Vagina (tissue), 2 donors: Measurements from ENCODE around the gene ANKUB1. TPM values are rescaled to one million over a fixed set of nuclear protein-coding genes. Genes with fewer than 3 reads are reported as not detected.
"Not testable (repeated sequence)": the region's sequence is repeated elsewhere in the genome, so short reads cannot be mapped to it uniquely, and the experiment has no call there.

Source experiments
- DNase-seq, 2 donors: peaks; one replicate each; pipeline ENCODE4 v3.0.0-alpha.2; 2017; ENCODE audit errors: extremely low spot score in 2 of 2
- H3K27ac ChIP-seq: fragments of 200-600 bp; sonication (generic); one replicate; pipeline ENCODE4 v1.5.1; 2019
- H3K27me3 ChIP-seq: fragments of 200-600 bp; sonication (generic); one replicate; pipeline ENCODE4 v1.5.1; 2019
- H3K36me3 ChIP-seq, 2 donors: fragments of 200-600 bp; sonication (generic); one replicate each; pipeline ENCODE4 v1.5.1; 2017 to 2019
- H3K4me1 ChIP-seq: fragments of 200-600 bp; sonication (generic); one replicate; pipeline ENCODE4 v1.5.1; 2019
- H3K4me3 ChIP-seq, 2 donors: fragments of 200-600 bp; sonication (generic); 1 replicate in 1 of 2; 2 replicates in 1 of 2; pipeline ENCODE4 v1.5.1; 2016 to 2019
- H3K9me3 ChIP-seq: fragments of 200-600 bp; sonication (generic); one replicate; pipeline ENCODE4 v1.5.1; 2019
- CTCF ChIP-seq, 3 experiments: fragments of 450-650 bp in 2 of 3; fragments of 200-600 bp in 1 of 3; sonication (generic) in 1 of 3; IDR thresholded peaks; one replicate each; pipeline ENCODE4 v1.5.1; 2017 to 2019; ENCODE audit warnings: antibody characterized with exemption in 3 of 3, mild to moderate bottlenecking in 2 of 3, moderate library complexity in 2 of 3
- POLR2A ChIP-seq, 2 donors: fragments of 450-650 bp; IDR thresholded peaks; one replicate each; pipeline ENCODE4 v1.6.1; 2017; ENCODE audit warnings: antibody characterized with exemption in 2 of 2, mild to moderate bottlenecking in 2 of 2, moderate library complexity in 2 of 2
- POLR2AphosphoS5 ChIP-seq, 2 donors: sonication (generic); formaldehyde crosslinking; IDR thresholded peaks; one replicate each; pipeline ENCODE4 v1.9.0; 2017; ENCODE audit warnings: antibody characterized with exemption in 2 of 2, mild to moderate bottlenecking in 2 of 2, low read depth in 1 of 2; ENCODE audit not compliant: insufficient read depth in 1 of 2
- intact Hi-C: fragments of 100-400 bp; cut with DNase I; formaldehyde crosslinking; loops from one replicate; pipeline ENCODE4 v1.15.1; 2023
- total RNA-seq: library from RNA; depleted of rRNA; stranded (reverse); fragments of >200 nt; gene quantifications from one replicate; pipeline ENCODE4 v1.2.3, GENCODE V29; 2016

ANKUB1 gene, protein sequence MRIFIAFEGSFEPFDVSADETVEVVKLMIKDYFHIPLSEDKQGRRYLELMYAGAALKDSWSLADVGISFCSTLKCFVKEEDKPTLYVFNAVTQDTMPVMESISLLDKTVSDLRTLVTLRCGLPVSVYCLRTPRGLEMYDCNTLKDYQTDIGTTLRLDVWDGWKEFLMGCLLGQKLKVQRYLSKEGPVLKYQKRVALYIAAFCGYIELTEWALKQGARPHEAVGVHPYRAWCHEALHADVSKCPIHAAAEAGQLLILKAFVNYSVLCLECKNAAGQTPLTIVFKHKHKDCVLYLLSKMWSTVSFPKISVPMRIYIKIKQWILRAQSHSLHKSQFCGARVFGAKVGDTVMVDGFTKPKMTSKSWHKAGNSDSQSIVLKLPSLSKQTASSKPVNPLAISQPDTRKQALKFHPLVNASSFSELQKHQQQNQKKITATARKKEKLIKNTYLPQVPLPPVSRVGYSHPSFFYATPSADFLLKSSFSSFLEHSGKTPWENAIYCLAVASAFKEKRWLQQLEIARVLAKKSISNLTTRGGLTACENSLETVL
- not detected for total RNA-seq

DNA sequence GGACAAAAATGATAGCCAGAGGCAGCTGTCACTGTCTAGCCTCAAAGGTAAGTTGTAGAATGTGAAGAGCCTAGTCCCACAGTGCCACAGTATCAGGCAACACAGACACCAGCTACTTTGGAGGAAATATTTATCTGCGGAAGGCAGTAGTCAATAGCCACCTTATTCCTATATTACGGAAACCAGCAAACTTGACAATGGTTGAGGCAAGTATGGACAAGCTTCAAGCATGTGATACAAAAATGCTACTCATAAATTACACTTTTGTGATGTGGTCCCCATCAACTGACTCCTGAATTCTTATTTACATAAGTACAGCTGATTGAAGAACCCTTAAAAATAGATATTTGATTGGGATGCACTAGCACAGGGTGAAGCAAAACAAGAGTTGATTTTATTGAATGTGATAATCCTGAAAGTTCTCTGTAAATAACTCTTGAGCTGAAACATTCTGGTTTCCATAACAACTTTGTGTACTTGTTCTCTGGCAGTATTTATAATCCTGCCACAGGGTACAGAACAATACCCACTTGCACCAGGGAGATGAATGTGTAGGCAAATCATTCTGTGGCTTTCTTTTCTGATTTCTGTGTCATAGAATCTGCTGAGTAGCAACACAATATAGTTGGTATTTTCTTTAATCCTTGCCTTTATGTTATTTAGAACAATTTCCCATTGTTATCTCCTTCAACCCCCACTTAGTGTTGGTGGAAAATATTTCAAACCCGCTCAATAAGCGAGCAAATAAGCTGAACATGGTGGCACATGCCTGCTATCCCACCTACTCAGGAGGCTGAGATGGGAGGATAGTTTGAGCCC lies at the start of gene ANKUB1:
ANKUB1 (minus strand) TSS at position 103 of the 819 bp plus-strand sequence. CDS start 188 bp downstream, outside the sequence.
- Histone ChIP-seq H3K4me1 (no peaks in the 10 kb centered on the region), H3K4me3 (no peak within 1 kb of the TSS), H3K36me3 (no peaks in the 10 kb centered on the region), H3K27me3 (no peaks in the 10 kb centered on the region), H3K9me3 (no peaks in the 10 kb centered on the region), H3K27ac (no peak within 1 kb of the TSS)
- TF ChIP-seq CTCF (IDR thresholded peaks at IDR 0.05) (no peak), POLR2AphosphoS5 (IDR thresholded peaks at IDR 0.05; ENCODE audit: insufficient read depth in 1 of 2, low read depth in 1 of 2) (no peak), POLR2A (IDR thresholded peaks at IDR 0.05) (no peak)
- no peak for DNase-seq
- intact Hi-C loops, result no loop called here

DNA sequence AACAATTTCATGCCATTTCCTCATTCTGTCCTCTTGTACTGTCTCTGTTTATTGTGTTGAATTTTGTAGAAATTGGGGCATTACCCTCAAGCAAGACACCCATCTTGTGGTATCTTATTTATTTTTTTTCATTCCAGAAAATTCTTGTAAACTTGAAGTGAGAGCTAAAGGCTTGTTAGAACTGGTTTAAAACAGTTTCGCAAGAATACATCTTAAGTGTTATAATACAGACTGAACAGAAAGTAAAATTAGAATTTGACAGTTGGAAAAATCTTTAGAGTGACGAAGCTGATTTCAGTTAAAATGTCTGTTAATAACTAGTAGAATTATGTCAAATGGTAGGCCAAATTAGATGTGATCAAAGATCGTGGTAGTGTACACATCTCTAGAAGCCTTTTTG lies 47.5 kb upstream of the ANKUB1 start:
- Histone ChIP-seq H3K27ac (no peak overlapping the region), H3K27me3 (no peaks in the 10 kb centered on the region), H3K36me3 (peaks cover 0 to 7% of the 10 kb centered on the region in 2 donors), H3K9me3 (no peaks in the 10 kb centered on the region), H3K4me1 (peaks cover 41% of the 10 kb centered on the region), H3K4me3 (no peak overlapping the region)
- DNase-seq, result no peak
- TF ChIP-seq CTCF (IDR thresholded peaks at IDR 0.05) (no peak), POLR2AphosphoS5 (IDR thresholded peaks at IDR 0.05; ENCODE audit: insufficient read depth in 1 of 2, low read depth in 1 of 2) (no peak), POLR2A (IDR thresholded peaks at IDR 0.05) (no peak)
- intact Hi-C loops, result no loop called here

GRCh38 chr3:149839469-149839868 lies 47.1 kb upstream of the ANKUB1 start:
- intact Hi-C loops, DNase-seq, H3K9me3 ChIP-seq, H3K36me3 ChIP-seq, H3K27me3 ChIP-seq, H3K27ac ChIP-seq, H3K4me3 ChIP-seq: not testable (repeated sequence)
- peaks cover 37% of the 10 kb centered on the region for H3K4me1 ChIP-seq

DNA sequence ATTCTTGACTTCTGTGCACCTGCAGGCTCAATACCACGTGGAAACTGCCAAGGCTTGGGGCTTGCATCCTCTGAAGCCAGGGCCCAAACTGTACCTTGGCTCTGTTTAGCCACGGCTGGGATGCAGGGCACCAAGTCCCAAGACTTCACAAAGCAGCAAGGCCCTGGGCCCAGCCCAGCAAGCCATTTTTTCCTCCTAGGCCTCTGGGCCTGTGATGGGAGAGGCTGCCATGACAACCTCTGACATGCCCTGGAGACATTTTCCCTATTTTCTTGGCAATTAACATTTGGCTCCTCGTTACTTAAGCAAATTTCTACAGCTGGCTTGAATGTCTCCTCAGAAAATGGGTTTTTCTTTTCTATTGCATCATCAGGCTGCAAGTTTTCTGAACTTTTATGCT lies 46.1 kb upstream of the ANKUB1 start:
- H3K27ac ChIP-seq, H3K9me3 ChIP-seq, DNase-seq, intact Hi-C loops, H3K36me3 ChIP-seq, H3K27me3 ChIP-seq, H3K4me3 ChIP-seq: not testable (repeated sequence)
- H3K4me1 ChIP-seq, result peaks cover 27% of the 10 kb centered on the region

GRCh38 chr3:149833241-149833640 lies 40.9 kb upstream of the ANKUB1 start:
- Histone ChIP-seq H3K9me3 (peaks cover 8% of the 10 kb centered on the region), H3K27ac (no peak overlapping the region)

More at GRCh38 chr3:149833241-149833640, 40.9 kb upstream of the ANKUB1 start:
- intact Hi-C loops, result no loop called here
- TF ChIP-seq POLR2A (IDR thresholded peaks at IDR 0.05), result no peak
- no peak for TF ChIP-seq POLR2AphosphoS5 (IDR thresholded peaks at IDR 0.05; ENCODE audit: insufficient read depth in 1 of 2, low read depth in 1 of 2)
- TF ChIP-seq CTCF (IDR thresholded peaks at IDR 0.05), result no peak
- Histone ChIP-seq H3K4me3 (no peak overlapping the region), H3K27me3 (no peaks in the 10 kb centered on the region), H3K4me1 (peaks cover under 1% of the 10 kb centered on the region), H3K36me3 (peaks cover 0 to 4% of the 10 kb centered on the region in 2 donors)
- no peak for DNase-seq
